HG03039 (cell line): ENCODE results near the gene SARS1.
A peak's percentile ranks its signal among the peaks of the same experiment; 100 is the strongest.

ENCODE experiments used
- ATAC-seq: cut with Tn5 transposase; IDR thresholded peaks from one replicate; pipeline ENCODE4 v1.9.1; 2021; ENCODE audit warnings: mild to moderate bottlenecking, moderate library complexity; ENCODE audit not compliant: unreplicated experiment

The SARS1 gene

DNA sequence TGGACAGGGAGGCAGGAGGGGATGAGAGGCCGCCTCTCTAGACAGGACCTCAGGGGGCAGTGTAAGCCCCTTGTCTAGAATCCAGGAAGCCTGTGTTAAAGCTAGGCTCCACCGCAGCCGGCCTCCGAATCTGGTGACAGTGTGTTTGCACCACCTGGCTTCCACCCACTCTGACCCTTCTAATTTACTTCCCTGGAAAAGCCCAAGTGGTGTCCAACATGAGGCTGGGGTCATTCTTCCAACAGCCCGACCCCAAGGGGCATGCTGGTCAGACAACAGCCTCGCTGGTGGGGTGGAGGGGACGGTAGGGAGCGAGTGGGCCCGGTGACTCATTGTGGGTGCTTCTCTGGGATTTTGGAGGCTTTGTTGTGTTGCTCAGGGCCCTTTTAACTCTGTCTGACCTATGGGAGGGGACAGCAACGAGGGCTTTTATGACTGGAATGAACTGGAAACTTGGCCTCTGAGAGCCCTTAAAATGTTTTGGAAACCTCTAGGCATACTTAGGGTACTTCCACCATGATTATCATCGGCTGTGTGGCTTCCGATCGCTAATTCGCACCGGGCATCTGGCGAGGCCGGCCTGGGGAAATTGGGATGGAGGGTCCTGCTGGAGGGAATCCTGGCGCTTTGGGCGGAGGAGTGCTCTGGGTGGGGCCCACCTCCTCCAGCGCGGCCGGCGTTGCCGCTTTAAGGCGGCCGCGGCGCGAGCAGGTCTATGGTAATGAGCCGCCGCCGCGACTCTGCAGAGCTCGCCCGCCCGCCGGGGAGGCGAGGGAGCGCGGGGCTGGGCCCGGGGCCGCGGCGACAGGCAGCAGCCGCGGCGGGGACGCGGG lies 35.3 kb downstream of the SARS1 start, which contains the start of gene CELSR2:
TSS of gene CELSR2 (plus strand) at position 743 of the 833 bp plus-strand sequence. CDS start 541 bp downstream, outside the sequence.
- ATAC-seq = peak; percentile 77

DNA sequence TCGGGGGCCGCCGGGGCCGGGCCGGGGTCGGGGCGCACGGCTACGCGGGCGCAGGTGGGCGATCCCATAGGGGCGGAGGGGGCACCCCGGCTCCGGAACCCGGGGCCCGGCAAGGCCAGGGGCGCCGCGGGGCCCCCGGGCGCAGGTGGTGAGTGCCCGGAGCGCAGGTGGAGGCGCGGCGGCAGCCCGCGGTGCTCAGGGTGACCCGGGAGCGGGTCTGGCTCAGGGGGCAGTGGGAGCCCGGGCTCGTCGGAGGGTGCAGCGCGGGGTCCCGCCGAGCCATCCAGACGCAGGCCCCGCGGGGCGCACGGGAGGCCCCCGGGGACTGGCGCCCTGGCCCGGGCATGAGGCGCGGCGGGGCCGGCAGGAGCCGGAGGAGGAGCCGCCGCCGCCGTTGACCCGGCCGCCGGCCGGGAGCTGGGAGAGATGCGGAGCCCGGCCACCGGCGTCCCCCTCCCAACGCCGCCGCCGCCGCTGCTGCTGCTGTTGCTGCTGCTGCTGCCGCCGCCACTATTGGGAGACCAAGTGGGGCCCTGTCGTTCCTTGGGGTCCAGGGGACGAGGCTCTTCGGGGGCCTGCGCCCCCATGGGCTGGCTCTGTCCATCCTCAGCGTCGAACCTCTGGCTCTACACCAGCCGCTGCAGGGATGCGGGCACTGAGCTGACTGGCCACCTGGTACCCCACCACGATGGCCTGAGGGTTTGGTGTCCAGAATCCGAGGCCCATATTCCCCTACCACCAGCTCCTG lies 36.1 kb downstream of the SARS1 start:
- peak; percentile 38 for ATAC-seq

DNA sequence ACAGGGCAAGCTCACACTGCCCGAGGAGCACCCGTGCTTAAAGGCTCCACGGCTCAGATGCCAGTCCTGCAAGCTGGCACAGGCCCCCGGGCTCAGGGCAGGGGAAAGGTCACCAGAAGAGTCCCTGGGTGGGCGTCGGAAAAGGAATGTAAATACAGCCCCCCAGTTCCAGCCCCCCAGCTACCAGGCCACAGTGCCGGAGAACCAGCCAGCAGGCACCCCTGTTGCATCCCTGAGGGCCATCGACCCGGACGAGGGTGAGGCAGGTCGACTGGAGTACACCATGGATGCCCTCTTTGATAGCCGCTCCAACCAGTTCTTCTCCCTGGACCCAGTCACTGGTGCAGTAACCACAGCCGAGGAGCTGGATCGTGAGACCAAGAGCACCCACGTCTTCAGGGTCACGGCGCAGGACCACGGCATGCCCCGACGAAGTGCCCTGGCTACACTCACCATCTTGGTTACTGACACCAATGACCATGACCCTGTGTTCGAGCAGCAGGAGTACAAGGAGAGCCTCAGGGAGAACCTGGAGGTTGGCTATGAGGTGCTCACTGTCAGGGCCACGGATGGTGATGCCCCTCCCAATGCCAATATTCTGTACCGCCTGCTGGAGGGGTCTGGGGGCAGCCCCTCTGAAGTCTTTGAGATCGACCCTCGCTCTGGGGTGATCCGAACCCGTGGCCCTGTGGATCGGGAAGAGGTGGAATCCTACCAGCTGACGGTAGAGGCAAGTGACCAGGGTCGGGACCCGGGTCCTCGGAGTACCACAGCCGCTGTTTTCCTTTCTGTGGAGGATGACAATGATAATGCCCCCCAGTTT lies 36.9 kb downstream of the SARS1 start:
- no peak for ATAC-seq

DNA sequence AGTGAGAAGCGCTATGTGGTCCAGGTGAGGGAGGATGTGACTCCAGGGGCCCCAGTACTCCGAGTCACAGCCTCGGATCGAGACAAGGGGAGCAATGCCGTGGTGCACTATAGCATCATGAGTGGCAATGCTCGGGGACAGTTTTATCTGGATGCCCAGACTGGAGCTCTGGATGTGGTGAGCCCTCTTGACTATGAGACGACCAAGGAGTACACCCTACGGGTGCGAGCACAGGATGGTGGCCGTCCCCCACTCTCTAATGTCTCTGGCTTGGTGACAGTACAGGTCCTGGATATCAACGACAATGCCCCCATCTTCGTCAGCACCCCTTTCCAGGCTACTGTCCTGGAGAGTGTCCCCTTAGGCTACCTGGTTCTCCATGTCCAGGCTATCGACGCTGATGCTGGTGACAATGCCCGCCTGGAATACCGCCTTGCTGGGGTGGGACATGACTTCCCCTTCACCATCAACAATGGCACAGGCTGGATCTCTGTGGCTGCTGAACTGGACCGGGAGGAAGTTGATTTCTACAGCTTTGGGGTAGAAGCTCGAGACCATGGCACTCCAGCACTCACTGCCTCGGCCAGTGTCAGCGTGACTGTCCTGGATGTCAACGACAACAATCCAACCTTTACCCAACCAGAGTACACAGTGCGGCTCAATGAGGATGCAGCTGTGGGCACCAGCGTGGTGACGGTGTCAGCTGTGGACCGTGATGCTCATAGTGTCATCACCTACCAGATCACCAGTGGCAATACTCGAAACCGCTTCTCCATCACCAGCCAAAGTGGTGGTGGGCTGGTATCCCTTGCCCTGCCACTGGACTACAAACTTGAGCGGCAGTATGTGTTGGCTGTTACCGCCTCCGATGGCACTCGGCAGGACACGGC lies 37.8 kb downstream of the SARS1 start:
- ATAC-seq = no peak

DNA sequence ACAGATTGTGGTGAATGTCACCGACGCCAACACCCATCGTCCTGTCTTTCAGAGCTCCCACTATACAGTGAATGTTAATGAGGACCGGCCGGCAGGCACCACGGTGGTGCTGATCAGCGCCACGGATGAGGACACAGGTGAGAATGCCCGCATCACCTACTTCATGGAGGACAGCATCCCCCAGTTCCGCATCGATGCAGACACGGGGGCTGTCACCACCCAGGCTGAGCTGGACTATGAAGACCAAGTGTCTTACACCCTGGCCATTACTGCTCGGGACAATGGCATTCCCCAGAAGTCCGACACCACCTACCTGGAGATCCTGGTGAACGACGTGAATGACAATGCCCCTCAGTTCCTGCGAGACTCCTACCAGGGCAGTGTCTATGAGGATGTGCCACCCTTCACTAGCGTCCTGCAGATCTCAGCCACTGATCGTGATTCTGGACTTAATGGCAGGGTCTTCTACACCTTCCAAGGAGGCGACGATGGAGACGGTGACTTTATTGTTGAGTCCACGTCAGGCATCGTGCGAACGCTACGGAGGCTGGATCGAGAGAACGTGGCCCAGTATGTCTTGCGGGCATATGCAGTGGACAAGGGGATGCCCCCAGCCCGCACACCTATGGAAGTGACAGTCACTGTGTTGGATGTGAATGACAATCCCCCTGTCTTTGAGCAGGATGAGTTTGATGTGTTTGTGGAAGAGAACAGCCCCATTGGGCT lies 38.6 kb downstream of the SARS1 start:
- no peak for ATAC-seq

DNA sequence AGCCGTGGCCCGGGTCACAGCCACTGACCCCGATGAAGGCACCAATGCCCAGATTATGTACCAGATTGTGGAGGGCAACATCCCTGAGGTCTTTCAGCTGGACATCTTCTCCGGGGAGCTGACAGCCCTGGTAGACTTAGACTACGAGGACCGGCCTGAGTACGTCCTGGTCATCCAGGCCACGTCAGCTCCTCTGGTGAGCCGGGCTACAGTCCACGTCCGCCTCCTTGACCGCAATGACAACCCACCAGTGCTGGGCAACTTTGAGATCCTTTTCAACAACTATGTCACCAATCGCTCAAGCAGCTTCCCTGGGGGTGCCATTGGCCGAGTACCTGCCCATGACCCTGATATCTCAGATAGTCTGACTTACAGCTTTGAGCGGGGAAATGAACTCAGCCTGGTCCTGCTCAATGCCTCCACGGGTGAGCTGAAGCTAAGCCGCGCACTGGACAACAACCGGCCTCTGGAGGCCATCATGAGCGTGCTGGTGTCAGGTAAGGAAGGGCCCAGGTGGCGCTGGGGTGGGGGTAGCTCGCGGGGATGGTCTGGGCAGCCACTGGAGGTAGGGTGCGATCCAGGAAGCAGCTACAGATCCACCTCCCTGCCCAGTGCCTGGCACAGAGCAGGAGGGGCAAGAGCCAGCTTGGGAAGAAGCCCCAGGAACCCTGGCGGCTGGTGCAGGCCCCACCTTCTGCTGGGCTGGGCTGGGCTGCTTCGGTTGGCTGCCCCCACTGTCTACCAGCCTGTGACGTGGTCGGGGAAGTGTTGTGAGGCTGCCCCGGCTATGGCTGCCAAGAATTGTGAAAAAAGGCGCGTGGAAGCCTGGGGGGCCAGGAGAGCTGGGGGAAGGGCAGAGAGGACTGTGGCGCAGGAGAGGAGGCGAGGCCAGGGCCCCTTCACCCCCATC lies 39.4 kb downstream of the SARS1 start:
- ATAC-seq = no peak

DNA sequence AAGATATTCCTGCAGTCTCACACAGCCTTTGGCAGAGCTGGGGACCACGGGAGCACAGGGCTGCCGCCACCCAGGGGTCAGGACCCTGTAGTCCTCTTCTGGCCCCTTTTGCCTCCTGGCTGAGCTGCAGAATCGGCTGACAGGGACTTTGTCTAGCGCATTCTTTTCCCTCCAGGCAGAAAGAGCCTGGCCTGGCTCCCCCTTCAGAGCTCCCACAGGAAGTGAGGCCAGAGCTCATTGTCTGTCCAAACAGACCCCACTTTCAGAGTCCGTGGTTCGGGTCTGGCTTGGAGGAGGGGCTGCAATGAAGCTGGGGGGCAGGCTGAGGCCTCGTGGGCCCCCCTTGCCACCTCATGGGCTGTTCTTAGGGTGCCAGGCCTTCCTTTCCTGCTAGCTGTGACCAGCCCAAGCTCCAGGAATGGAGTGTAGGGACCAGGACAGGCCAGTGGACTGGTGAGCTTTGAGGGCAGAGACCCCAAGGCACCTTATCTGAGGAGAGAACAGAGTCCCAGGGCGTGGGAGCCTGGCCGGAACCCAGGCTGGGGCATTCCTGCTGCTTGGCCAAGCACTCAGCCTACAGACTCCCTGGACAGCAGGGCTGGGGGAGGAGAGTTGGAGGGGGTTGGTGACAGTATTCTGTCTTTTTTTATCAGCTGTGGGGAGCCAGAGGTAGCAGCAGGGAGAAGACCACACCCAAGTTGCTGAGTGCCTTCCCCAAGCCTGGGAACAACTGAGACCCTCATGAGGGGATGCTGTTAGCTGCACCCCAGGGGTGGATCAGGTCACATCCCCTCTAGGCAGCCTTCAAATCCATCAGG lies 40.3 kb downstream of the SARS1 start:
- no peak for ATAC-seq

DNA sequence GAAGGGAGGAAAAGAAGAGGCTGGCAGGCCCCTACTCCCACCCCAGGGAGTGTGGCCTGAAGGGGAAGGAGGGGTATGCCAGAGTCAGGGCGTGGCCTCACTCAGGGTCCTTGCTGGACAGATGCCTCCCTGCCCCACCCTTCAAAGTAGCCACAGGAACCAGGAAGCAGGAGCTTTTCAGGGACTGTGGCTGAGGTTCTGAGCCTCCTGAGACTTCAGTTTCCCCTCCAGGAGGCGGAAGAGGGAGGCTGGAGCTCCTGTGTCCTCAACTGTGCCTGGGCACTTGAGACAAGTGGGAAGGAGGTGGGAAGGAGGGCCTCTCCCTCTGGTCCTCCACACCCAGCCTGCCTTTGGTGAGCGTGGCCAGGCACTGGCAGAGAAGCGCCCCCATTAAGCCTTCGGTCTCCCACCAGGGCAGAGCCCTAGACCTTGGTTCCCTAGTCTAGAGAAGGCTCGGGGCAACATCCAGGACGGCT lies 40.9 kb downstream of the SARS1 start:
- no peak for ATAC-seq

DNA sequence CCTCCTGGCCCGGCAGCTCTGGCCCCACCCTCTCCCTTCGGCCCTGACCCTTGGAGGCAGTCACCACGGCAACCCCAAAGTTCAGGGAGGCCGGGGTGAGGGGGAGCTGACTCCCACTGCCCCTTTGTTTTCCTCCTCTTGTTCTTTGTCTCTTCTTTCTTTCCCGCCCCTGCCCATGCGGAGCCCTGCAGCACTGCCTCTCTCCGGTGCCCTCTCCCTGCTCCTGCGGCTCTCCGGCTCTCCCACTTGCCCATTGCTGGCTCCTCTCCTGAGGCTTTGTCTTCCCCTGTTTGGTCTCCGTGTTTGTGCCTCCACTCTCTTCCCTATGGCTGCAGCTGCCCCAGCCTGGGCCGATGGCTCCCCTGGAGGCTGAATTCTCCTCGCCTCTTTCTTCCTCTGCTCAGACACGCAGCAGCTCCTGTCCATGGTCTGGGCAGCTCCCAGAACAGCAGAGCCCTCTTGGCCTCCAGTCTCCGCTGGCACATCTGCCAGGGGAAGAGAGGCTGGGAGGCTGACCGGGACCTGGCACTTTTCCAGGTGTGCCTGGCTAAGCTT lies 41.5 kb downstream of the SARS1 start:
- no peak for ATAC-seq

DNA sequence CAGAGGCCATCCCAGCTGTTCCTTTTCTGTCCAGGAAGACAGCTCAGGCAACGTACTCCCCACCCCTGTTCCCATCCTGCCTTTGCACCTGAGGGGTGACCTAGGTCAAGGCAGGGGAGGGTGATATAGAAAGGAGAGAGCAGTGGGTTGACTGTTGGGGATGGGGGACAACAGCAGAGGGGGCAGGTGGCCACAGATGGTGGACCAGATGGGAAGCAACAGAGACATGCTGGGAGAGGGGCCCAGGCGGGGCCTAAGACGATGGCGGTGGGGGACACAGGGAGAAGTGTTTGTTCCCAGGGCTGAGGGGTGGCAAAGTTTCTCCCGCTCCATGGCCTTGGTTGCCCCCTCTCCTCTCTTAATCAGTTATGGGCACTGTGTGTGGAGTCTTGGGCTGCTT lies 42.0 kb downstream of the SARS1 start:
- ATAC-seq = no peak

DNA sequence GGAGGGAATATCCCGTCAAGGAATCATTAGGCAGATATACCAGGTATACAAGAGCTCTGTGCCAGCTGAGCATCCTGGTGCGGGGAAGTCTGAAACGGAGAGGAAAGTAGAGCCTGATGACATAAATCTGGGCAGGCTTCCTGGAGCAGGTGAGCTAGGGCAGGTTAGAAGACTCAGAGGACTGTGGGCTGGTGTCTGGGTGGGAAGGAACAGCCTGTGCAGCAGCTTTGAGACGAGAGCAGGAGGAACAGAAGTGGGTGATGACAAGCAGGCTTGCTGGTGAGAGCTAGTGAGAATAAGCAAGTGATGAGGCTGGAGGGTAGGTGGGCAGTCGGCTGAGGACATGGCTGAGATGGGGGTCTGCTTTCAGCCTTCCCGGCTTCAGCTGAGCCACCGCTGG lies 42.4 kb downstream of the SARS1 start:
- ATAC-seq = no peak

DNA sequence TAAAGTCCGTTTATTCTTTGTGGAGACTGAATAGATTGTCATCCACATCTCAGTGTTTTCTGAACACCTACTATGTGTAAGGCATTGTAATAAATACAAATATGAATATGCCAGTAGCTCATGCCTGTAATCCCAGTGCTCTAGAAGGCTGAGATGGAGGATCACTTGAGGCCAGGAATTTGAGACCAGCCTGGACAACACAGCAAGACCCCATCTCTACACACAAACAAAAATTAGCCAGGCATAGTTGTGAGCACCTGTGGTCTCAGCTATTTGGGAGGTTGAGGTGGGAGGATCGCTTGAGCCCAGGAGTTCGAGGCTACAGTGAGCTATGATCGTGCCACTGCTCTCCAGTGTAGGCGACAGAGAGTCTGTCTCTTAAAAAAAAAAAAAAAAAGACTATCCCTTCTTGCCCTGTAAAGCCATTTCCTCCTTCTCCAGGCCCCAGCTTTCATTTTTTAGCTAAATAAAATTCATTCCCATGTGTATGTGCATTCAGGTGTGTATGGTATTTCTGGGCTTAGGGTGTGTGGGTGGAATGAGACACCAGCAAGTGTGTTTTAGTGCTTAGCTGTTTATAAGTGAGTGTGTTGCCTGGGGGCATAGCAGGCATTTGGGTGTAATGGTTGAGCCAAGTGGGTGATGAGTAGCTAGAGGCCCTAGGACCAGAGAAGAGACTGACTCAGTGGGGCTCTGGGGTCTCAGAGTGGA lies 43.4 kb downstream of the SARS1 start:
- no peak for ATAC-seq

DNA sequence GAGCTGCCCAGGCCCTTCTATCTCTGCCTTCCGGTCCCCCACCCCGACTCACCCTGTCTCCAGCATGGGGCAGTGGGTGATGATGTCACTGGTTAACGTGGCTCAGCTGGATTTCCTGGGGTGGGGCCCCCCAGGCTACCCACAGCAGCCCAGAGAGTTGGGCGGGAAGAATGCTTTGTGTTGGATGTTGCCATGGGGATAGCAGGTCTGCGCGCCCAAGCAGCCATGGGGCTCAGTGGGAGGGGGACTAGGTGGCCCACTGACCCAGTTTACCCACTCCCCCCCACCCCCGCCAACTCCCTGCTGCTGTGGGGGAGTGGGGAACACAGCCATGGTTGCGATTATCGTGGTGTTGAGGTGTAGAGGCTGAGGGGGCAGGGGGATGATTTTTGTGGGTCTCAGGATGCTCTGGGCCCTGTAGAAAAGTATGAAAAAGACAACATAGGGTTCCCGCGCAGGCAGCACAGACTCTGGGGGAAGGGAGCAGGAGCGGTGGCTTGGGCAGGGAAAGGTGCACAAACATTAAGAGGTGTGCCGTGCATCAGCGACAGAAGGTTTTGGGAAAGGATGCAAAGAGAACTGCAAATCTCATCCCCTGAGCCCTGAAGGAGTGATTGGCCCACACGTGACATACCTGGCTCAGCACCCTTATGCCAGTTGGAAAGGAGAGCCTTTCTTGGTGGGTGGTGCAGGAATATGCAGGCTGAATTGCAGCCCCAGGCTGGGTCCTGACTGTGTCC lies 44.1 kb downstream of the SARS1 start:
- no peak for ATAC-seq

DNA sequence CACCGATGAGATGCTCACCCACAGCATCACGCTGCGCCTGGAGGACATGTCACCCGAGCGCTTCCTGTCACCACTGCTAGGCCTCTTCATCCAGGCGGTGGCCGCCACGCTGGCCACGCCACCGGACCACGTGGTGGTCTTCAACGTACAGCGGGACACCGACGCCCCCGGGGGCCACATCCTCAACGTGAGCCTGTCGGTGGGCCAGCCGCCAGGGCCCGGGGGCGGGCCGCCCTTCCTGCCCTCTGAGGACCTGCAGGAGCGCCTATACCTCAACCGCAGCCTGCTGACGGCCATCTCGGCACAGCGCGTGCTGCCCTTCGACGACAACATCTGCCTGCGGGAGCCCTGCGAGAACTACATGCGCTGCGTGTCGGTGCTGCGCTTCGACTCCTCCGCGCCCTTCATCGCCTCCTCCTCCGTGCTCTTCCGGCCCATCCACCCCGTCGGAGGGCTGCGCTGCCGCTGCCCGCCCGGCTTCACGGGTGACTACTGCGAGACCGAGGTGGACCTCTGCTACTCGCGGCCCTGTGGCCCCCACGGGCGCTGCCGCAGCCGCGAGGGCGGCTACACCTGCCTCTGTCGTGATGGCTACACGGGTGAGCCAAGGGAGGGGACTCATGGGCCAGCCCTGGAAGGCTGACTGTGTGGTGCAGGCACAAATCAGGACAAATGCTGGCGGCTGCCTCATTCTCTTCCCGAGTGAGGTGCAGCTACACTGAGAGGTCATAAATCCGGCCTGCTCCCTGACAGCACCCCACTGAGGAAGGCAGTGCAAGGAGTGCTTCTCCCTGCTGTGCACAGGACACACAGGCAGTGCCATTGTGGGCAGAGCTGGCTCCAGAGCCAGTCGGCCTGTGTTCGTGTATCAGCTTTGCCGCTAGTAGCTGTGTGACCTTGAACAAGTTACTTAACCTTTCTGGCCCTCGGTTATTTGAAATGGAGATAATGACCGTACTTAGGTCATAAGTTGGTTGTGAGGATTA lies 45.1 kb downstream of the SARS1 start:
- ATAC-seq = no peak
